PC-3 (cell line): ENCODE results near the gene ZNF385B. TPM values are rescaled to one million over a fixed set of nuclear protein-coding genes. Genes with fewer than 3 reads are reported as not detected.

ENCODE experiments used
- ATAC-seq: fragments of 200-7000 bp; cut with Tn5 transposase; 2 replicates; pipeline ENCODE4 v1.9.1; 2020; ENCODE audit warnings: mild to moderate bottlenecking, moderate library complexity
- BruUV-seq: library from RNA; stranded (reverse); fragments of 400-500 nt; replicated peaks from 2 replicates; lab custom pipeline; 2021; lab: Mats Ljungman, UMichigan
- CTCF ChIA-PET: fragments of 300-600 bp; sonication (Branson Sonifier 250); formaldehyde crosslinking; loops from one replicate; lab custom pipeline; 2022; ENCODE audit warnings: antibody characterized with exemption; lab: Charles Lee
- POLR2A ChIA-PET: fragments of 300-600 bp; sonication (Branson Sonifier 250); formaldehyde crosslinking; loops from one replicate; lab custom pipeline; 2022; ENCODE audit warnings: antibody characterized with exemption; ENCODE audit not compliant: unreplicated experiment; lab: Charles Lee
- DNase-seq: peaks from one replicate; pipeline ENCODE4 v3.0.0-alpha.2; 2015
- H2AFZ ChIP-seq: fragments of 300-600 bp; sonication (generic); 2 replicates; pipeline ENCODE4 v1.6.0; 2016; ENCODE audit warnings: antibody characterized with exemption, low read length
- H3F3A ChIP-seq: fragments of 300-600 bp; sonication (generic); one replicate; pipeline ENCODE4 v1.6.0; 2017; ENCODE audit warnings: antibody characterized with exemption, low read length, control low read depth, mild to moderate bottlenecking; ENCODE audit not compliant: unreplicated experiment
- H3K27ac ChIP-seq: fragments of 300-600 bp; sonication (generic); 2 replicates; pipeline ENCODE4 v1.5.1; 2016; ENCODE audit warnings: mild to moderate bottlenecking, low read length
- H3K27me3 ChIP-seq: fragments of 300-600 bp; sonication (generic); 2 replicates; pipeline ENCODE4 v1.6.1; 2016; ENCODE audit warnings: low read length, mixed read lengths
- H3K36me3 ChIP-seq: fragments of 300-600 bp; sonication (generic); 2 replicates; pipeline ENCODE4 v1.6.1; 2016; ENCODE audit warnings: low read depth, mixed run types, low read length, mixed read lengths
- H3K4me1 ChIP-seq: fragments of 300-600 bp; sonication (generic); 2 replicates; pipeline ENCODE4 v1.5.1; 2016; ENCODE audit warnings: low read length; ENCODE audit not compliant: insufficient read depth
- H3K4me2 ChIP-seq: fragments of 300-600 bp; sonication (generic); 2 replicates; pipeline ENCODE4 v1.6.0; 2016; ENCODE audit warnings: low read length
- H3K4me3 ChIP-seq: fragments of 300-600 bp; sonication (generic); 2 replicates; pipeline ENCODE4 v1.5.1; 2016; ENCODE audit warnings: mild to moderate bottlenecking, low read length, mixed read lengths
- H3K79me2 ChIP-seq: fragments of 300-600 bp; sonication (generic); 2 replicates; pipeline ENCODE4 v1.6.1; 2017; ENCODE audit warnings: low read length, mixed read lengths
- H3K9ac ChIP-seq: fragments of 300-600 bp; sonication (generic); 2 replicates; pipeline ENCODE4 v1.6.0; 2016; ENCODE audit warnings: mild to moderate bottlenecking, low read length
- H3K9me2 ChIP-seq: fragments of 300-600 bp; sonication (generic); replicated peaks from 2 replicates; pipeline ENCODE4 v1.6.1; 2016; ENCODE audit warnings: mixed run types, low read length, mixed read lengths
- H3K9me3 ChIP-seq: fragments of 300-600 bp; sonication (generic); 2 replicates; pipeline ENCODE4 v1.6.1; 2016; ENCODE audit warnings: low read length, mixed read lengths
- H4K20me1 ChIP-seq: fragments of 300-600 bp; sonication (generic); 2 replicates; pipeline ENCODE4 v1.6.1; 2016; ENCODE audit warnings: low read length, mixed read lengths
- EZH2 ChIP-seq: fragments of 300-600 bp; sonication (generic); IDR thresholded peaks from one replicate; pipeline ENCODE4 v1.6.1; 2017; ENCODE audit warnings: antibody characterized with exemption, mild to moderate bottlenecking, low read length; ENCODE audit not compliant: unreplicated experiment
- EZH2phosphoT487 ChIP-seq: fragments of 300-600 bp; sonication (generic); IDR thresholded peaks from 2 replicates; pipeline ENCODE4 v1.6.1; 2018; ENCODE audit warnings: mild to moderate bottlenecking, antibody characterized with exemption, low read length, borderline replicate concordance
- intact Hi-C: fragments of 100-400 bp; cut with micrococcal nuclease; formaldehyde crosslinking; loops from 2 replicates; pipeline ENCODE4 v1.9.0; 2023
- total RNA-seq: library from RNA; depleted of rRNA; stranded (reverse); fragments of >200 nt; gene quantifications from 2 replicates; pipeline ENCODE4 v1.2.3, GENCODE V29; 2014
- TF ChIP-seq, protein P1 (sequence below): fragments of 300-600 bp; sonication (generic); conservative IDR thresholded peaks from 2 replicates; pipeline ENCODE4 v1.5.1; 2017; ENCODE audit warnings: antibody characterized with exemption, low read depth, mild to moderate bottlenecking, low read length

The ZNF385B gene
- total RNA-seq, 1 experiment from 2014 or later, result 2.4 TPM

DNA sequence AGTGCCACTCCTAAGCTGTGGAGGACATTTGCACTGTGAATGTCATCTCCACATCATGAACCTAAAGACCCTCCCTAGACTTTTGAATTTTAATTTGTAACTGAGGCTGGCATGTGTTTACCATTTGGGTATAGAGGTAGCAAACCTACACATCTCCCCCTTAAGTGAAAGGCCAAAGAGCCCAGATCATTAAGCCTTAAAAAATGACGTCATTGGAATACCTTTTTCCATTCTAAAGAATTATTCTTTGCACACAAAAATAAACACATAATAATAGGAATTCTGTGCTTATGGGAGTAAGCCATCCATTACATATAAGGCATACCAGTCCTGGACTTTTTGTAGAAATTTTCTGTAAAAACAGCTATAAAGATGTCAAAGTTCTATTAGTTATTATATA is 38.9 kb downstream of the ZNF385B start:
- TF ChIP-seq, protein P1, sequence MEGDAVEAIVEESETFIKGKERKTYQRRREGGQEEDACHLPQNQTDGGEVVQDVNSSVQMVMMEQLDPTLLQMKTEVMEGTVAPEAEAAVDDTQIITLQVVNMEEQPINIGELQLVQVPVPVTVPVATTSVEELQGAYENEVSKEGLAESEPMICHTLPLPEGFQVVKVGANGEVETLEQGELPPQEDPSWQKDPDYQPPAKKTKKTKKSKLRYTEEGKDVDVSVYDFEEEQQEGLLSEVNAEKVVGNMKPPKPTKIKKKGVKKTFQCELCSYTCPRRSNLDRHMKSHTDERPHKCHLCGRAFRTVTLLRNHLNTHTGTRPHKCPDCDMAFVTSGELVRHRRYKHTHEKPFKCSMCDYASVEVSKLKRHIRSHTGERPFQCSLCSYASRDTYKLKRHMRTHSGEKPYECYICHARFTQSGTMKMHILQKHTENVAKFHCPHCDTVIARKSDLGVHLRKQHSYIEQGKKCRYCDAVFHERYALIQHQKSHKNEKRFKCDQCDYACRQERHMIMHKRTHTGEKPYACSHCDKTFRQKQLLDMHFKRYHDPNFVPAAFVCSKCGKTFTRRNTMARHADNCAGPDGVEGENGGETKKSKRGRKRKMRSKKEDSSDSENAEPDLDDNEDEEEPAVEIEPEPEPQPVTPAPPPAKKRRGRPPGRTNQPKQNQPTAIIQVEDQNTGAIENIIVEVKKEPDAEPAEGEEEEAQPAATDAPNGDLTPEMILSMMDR, result no peak
- TF ChIP-seq EZH2phosphoT487 (no peak), EZH2 (no peak)
- Histone ChIP-seq H3K9me2 (no peaks in the 10 kb centered on the region), H3K36me3 (no peaks in the 10 kb centered on the region), H3K27me3 (no peaks in the 10 kb centered on the region), H3K79me2 (no peaks in the 10 kb centered on the region), H3F3A (no peaks in the 10 kb centered on the region), H3K4me2 (no peak overlapping the region), H3K4me1 (peaks cover 9% of the 10 kb centered on the region; the same call in 1 of the 2 replicates), H2AFZ (no peak overlapping the region), H3K9ac (no peak overlapping the region), H3K27ac (no peak overlapping the region), H4K20me1 (no peaks in the 10 kb centered on the region), H3K9me3 (no peaks in the 10 kb centered on the region), H3K4me3 (no peak overlapping the region)
- ChIA-PET POLR2A (no interaction called here), CTCF (no interaction called here)
- intact Hi-C loops, result no loop called here
- DNase-seq (no peak), ATAC-seq (no peak)
- no TSS peak for BruUV-seq

DNA sequence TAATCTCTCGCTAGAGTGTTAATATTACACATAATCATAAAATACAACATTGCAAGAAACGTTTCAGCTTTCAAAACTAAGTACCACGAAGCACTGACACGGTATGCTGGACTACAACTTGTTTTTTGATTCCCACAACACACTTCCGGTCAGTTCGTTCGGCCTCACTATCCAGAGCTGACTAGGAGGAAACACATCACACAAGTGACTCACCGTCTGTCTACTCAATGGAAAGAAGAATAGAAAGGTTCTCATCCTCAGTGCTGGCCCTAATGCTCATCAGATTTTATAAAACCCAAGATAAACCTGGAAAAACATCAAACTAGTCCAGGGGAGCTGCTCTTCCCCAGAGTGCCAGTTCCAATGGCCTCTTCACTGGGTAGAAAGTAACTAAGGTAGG is 42.9 kb downstream of the ZNF385B start:
- peaks cover 17% of the 10 kb centered on the region for H3K4me1 ChIP-seq
- H3K27ac ChIP-seq, result no peak overlapping the region
- ATAC-seq (peak; percentile 72), DNase-seq (peak; percentile 37)
- no peaks in the 10 kb centered on the region for H3K9me2 ChIP-seq
- no peak for TF ChIP-seq EZH2
- no peak for TF ChIP-seq EZH2phosphoT487
- TF ChIP-seq, protein P1, result no peak
- H3K9ac ChIP-seq, result no peak overlapping the region
- no peak overlapping the region for H3K4me3 ChIP-seq
- no peak overlapping the region for H3K4me2 ChIP-seq
- no peaks in the 10 kb centered on the region for H4K20me1 ChIP-seq
- POLR2A ChIA-PET, result no interaction called here
- H3K9me3 ChIP-seq, result no peaks in the 10 kb centered on the region
- no peaks in the 10 kb centered on the region for H3F3A ChIP-seq
- CTCF ChIA-PET, result no interaction called here
- no peaks in the 10 kb centered on the region for H3K79me2 ChIP-seq
- BruUV-seq, result no TSS peak
- no peaks in the 10 kb centered on the region for H3K36me3 ChIP-seq
- peak overlapping the region; percentile 64 for H2AFZ ChIP-seq
- H3K27me3 ChIP-seq, result no peaks in the 10 kb centered on the region
- intact Hi-C loops, result no loop called here

DNA sequence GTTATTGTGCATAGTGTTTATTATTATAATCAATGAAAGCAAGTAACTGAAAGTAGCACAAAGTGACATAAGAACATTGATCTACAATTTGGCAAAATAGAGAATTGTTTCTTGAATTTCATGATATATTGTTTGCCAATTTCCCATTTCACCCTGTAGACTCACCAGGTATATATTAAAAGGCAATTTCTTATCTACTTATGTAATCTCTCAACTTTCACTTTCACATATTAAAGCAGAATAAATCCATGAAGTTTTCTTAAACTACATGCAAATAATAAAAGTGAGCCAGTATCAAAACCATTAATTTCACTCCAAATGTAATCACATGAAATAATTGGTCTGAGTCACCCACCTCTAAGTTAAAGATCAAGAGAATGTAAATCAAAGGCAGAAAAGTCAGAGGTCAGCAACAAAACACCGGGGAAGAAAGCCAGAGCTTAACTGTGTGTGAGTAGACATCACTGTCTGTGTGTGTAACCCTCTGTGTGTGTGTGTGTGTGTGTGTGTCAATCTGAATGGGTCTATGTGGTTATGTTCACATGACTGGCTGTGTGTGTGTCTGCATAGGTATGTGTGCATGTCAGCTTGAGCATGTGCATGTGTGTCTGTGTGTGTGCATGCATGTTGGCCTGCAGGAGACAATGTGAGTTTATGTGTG is 44.1 kb downstream of the ZNF385B start:
- no peaks in the 10 kb centered on the region for H3K9me3 ChIP-seq
- no peak for ATAC-seq
- H3K4me3 ChIP-seq, result no peak overlapping the region
- ChIA-PET CTCF (no interaction called here), POLR2A (no interaction called here)
- intact Hi-C loops, result no loop called here
- H4K20me1 ChIP-seq, result no peaks in the 10 kb centered on the region
- peak overlapping the region; percentile 42 for H3K4me2 ChIP-seq
- peak; percentile 6 for DNase-seq
- TF ChIP-seq, protein P1, result no peak
- TF ChIP-seq EZH2phosphoT487 (no peak), EZH2 (no peak)
- no peaks in the 10 kb centered on the region for H3K36me3 ChIP-seq
- peaks cover 27% of the 10 kb centered on the region for H3K4me1 ChIP-seq
- no TSS peak for BruUV-seq
- H3K27me3 ChIP-seq, result no peaks in the 10 kb centered on the region
- H3F3A ChIP-seq, result no peaks in the 10 kb centered on the region
- no peak overlapping the region for H3K27ac ChIP-seq
- no peaks in the 10 kb centered on the region for H3K79me2 ChIP-seq
- H3K9ac ChIP-seq, result no peak overlapping the region
- no peak overlapping the region for H2AFZ ChIP-seq
- H3K9me2 ChIP-seq, result no peaks in the 10 kb centered on the region
